Glomerular visceral epithelial cell (primary cell): ENCODE results near the gene RGL1.

Experiments
- DNase-seq: peaks from one replicate; pipeline ENCODE4 v3.0.0-alpha.2; 2016; ENCODE audit errors: extremely low spot score

RGL1 gene

GRCh38 chr1:183954496-183954895, 149.6 kb downstream of the RGL1 start:
- DNase-seq = no peak

GRCh38 chr1:183956559-183957188, 151.8 kb downstream of the RGL1 start:
- DNase-seq = peak; percentile 72

GRCh38 chr1:183957216-183957830, 152.4 kb downstream of the RGL1 start:
- no peak for DNase-seq

GRCh38 chr1:183958958-183959357, 154.0 kb downstream of the RGL1 start:
- no peak for DNase-seq

- no peak for DNase-seq
Measured at GRCh38 chr1:183961132-183961531, 156.2 kb downstream of the RGL1 start.

- no peak for DNase-seq
Measured at GRCh38 chr1:183962903-183963302, 158.0 kb downstream of the RGL1 start.

- DNase-seq = no peak
Measured at GRCh38 chr1:183965726-183966125, 160.8 kb downstream of the RGL1 start.

- no peak for DNase-seq
Measured at GRCh38 chr1:183966487-183966886, 161.6 kb downstream of the RGL1 start.

- DNase-seq = no peak
Measured at GRCh38 chr1:183967914-183968313, 163.0 kb downstream of the RGL1 start.

GRCh38 chr1:183968386-183968785, 163.5 kb downstream of the RGL1 start:
- DNase-seq = no peak

GRCh38 chr1:183970516-183971300, 165.8 kb downstream of the RGL1 start:
- DNase-seq = peak; percentile 19

GRCh38 chr1:183975651-183976050, 170.7 kb downstream of the RGL1 start:
- DNase-seq = no peak

GRCh38 chr1:183977717-183978116, 172.8 kb downstream of the RGL1 start:
- DNase-seq = no peak
